GM18519 (cell line): Measurements from ENCODE around the gene SND1.
"Not testable (repeated sequence)": the region's sequence is repeated elsewhere in the genome, so short reads cannot be mapped to it uniquely, and the experiment has no call there.

Experiments
- ATAC-seq: cut with Tn5 transposase; IDR thresholded peaks from one replicate; pipeline ENCODE4 v1.9.1; 2021; ENCODE audit warnings: mild to moderate bottlenecking, moderate library complexity; ENCODE audit not compliant: unreplicated experiment, low FRiP score

SND1 gene

GRCh38 chr7:127897704-127898454, 245.9 kb downstream of the SND1 start:
- peak; percentile 33 for ATAC-seq

GRCh38 chr7:127899411-127899810, 247.4 kb downstream of the SND1 start:
- ATAC-seq: no peak

- ATAC-seq: no peak
Observed at GRCh38 chr7:127900141-127900540, 248.1 kb downstream of the SND1 start.

GRCh38 chr7:127900732-127901685, 249.0 kb downstream of the SND1 start:
- ATAC-seq: no peak

- ATAC-seq: no peak
Observed at GRCh38 chr7:127901895-127902703, 250.1 kb downstream of the SND1 start.

GRCh38 chr7:127902753-127903152, 250.8 kb downstream of the SND1 start:
- ATAC-seq: not testable (repeated sequence)

GRCh38 chr7:127903892-127904669, 252.1 kb downstream of the SND1 start:
- ATAC-seq: no peak

GRCh38 chr7:127904670-127904985, 252.6 kb downstream of the SND1 start:
- no peak for ATAC-seq

GRCh38 chr7:127905021-127905420, 253.0 kb downstream of the SND1 start:
- no peak for ATAC-seq

- no peak for ATAC-seq
Observed at GRCh38 chr7:127905491-127906330, 253.7 kb downstream of the SND1 start.

GRCh38 chr7:127907110-127908040, 255.4 kb downstream of the SND1 start:
- ATAC-seq: no peak

GRCh38 chr7:127908430-127909258, 256.6 kb downstream of the SND1 start:
- ATAC-seq: no peak

- ATAC-seq: no peak
Observed at GRCh38 chr7:127909424-127910152, 257.6 kb downstream of the SND1 start.

GRCh38 chr7:127910670-127911069, 258.7 kb downstream of the SND1 start:
- no peak for ATAC-seq

GRCh38 chr7:127911968-127912511, 260.0 kb downstream of the SND1 start:
- peak; percentile 75 for ATAC-seq

GRCh38 chr7:127912901-127913300, 260.9 kb downstream of the SND1 start:
- no peak for ATAC-seq
